Coronary artery (tissue), 2 donors: ENCODE measurements around the gene KRT17.
"Not testable (repeated sequence)": the region's sequence is repeated elsewhere in the genome, so short reads cannot be mapped to it uniquely, and the experiment has no call there.

ENCODE experiments used
- DNase-seq: peaks from one replicate; pipeline ENCODE4 v3.0.0-alpha.2; 2017; ENCODE audit warnings: low spot score
- H3K27ac ChIP-seq, 2 donors: fragments of 200-600 bp; sonication (generic); one replicate each; pipeline ENCODE4 v1.5.1; 2016 to 2019
- H3K4me3 ChIP-seq: fragments of 200-600 bp; sonication (generic); 2 replicates; pipeline ENCODE4 v1.5.1; 2016; ENCODE audit warnings: mild to moderate bottlenecking, moderate library complexity
- CTCF ChIP-seq: fragments of 200-600 bp; sonication (generic); IDR thresholded peaks from one replicate; pipeline ENCODE4 v1.5.1; 2019; ENCODE audit warnings: antibody characterized with exemption

KRT17 gene

DNA sequence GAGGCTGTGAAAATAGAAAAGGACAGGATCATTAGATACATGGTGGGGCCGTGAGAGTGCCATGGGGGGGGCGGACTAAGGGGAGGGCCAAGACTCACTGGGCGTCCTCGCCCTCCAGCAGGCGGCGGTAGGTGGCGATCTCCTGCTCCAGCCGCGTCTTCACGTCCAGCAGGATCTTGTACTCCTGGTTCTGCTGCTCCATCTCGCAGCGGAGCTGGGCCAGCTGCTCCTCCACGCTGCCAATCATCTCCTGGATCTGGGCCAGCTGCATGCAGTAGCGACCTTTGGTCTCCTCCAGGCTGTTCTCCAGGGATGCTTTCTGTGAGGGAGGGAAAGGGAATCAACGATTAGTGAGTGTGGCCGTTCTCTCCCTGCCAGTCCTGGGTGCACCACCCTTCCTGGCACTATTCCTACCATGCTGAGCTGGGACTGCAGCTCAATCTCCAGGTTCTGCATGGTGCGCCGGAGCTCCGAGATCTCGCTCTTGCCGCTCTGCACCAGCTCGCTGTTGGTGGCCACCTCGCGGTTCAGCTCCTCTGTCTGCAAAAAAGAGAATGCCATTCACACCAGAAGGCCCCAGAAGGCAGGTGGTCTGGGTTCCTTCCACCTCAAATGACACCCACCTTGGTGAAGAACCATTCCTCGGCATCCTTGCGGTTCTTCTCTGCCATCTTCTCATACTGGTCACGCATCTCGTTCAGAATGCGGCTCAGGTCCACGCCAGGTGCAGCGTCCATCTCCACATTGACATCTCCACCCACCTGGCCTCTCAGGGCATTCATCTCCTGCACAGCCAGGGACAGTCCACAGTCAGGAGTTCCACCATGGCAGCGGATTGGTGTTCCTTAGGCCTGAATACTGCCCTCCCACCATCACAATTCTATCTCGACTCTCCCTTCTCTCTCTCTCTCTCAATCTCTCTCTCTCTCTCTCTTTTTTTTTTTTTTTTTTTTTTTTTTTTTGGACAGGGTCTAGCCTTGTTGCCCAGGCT, 40.9 kb downstream of the KRT17 start:
- Histone ChIP-seq H3K4me3 (no peak overlapping the region), H3K27ac (no peak overlapping the region)
- DNase-seq, result no peak
- no peak for TF ChIP-seq CTCF

DNA sequence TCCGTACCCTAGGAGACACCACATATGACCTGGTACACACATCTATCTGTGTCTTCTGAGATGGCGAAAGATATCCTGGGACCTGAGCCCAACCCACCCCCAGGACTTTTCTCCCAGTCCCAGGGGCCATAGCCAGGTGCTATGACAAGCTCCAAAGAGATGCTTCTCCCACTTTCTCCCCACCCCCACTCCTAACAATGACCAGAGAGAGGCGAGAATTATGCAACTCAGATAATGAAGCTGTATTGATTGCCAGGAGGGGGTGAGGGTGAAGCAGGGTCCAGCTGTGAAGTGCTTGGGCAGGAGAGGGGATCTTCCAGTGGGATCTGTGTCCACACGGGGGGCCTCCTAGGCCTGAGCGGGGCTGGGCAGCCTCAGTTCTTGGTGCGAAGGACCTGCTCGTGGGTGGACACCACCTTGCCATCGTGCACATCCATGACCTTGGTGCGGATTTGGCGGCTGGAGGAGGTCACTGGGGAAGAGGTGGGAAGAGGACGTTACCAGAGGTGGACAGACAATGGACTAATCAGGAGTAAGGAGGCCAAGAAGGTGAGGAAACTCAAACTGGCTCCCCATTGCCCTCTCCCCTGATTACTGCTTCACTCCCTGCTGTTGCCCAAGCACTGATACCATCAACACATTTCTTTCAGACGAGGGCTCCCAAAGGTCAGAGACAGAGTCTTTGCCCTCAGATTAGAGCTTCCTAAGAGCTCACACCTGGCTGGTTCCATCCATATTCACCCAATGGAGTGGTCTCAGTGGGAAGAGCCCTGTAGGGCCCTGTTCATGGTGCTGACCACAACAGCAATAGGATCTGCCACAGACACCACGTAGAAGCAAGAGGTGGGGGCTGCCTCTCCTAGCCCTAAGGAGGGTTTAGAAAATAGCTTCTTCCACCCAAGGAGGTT, 42.1 kb downstream of the KRT17 start:
- not testable (repeated sequence) for DNase-seq, H3K4me3 ChIP-seq, H3K27ac ChIP-seq

- no peak for TF ChIP-seq CTCF
- H3K27ac ChIP-seq, result no peak overlapping the region
- no peak overlapping the region for H3K4me3 ChIP-seq
- no peak for DNase-seq
These were observed 42.9 kb downstream of the KRT17 start for GRCh38 chr17:41581366-41582060.

GRCh38 chr17:41580687-41581365, 43.5 kb downstream of the KRT17 start:
- TF ChIP-seq CTCF, result no peak
- DNase-seq, result no peak
- Histone ChIP-seq H3K27ac (no peak overlapping the region), H3K4me3 (no peak overlapping the region)

- TF ChIP-seq CTCF, result no peak
- Histone ChIP-seq H3K4me3 (no peak overlapping the region), H3K27ac (no peak overlapping the region)
- DNase-seq, result no peak
These were observed 44.2 kb downstream of the KRT17 start for GRCh38 chr17:41580244-41580575.

DNA sequence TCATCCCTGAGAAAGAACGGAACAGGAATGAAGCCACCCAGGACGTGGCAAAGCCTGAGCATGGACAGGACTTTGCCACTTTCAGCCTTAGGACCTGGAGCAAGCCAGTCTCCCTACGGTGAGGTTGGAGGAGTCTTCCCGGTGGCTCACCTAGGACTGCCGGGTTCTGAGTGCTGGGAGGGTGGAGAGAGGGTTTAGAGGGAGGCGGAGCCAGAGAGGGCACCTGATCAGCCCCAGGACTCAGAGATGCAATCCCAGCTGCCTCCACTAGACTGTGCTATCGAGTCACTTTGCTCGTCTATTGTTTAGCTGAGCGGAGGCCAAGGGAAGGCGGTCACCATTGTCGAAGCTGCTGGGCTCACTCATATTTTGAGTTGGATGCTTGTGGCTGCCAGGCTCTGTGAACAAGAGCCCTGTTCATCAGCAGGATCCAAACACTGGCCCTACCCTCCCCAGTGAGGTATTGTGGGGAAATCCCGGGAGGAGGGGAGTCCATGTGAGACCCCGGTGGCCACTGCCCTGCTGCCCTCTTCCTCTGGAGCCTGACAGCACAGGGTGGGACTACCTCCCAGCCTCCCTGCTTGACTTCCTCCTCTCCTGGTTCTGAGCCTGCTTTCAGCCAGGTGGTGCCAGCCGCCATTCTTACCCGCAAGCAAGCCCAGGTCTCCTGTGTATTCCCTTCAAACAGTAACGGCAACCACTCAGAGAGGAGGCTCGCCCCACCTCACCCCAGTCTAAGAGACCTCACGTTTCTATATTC, 44.7 kb downstream of the KRT17 start:
- Histone ChIP-seq H3K4me3 (no peak overlapping the region), H3K27ac (no peak overlapping the region)
- peak; percentile 49 for TF ChIP-seq CTCF
- DNase-seq, result peak; percentile 79
